ENCODE data around the gene MCTS1.
A peak's percentile ranks its signal among the peaks of the same experiment; 100 is the strongest.
"Not testable (repeated sequence)": the region's sequence is repeated elsewhere in the genome, so short reads cannot be mapped to it uniquely, and the experiment has no call there.

The MCTS1 gene

GRCh38 chrX:120603707-120604360, at the start of gene MCTS1:
Gene MCTS1 (plus strand): TSS chrX:120604101. CDS start chrX:120604237, 136 bp downstream.
- DNase-seq (ENCODE audit: low spot score) = peak; percentile 82

GRCh38 chrX:120556251-120556650, 47.6 kb upstream of the MCTS1 start:
- no peak for DNase-seq (ENCODE audit: low spot score)

- no peak for DNase-seq (ENCODE audit: low spot score)
Measured at GRCh38 chrX:120559804-120560203, 44.1 kb upstream of the MCTS1 start.

- peak; percentile 16 for DNase-seq (ENCODE audit: low spot score)
Measured at GRCh38 chrX:120560405-120560841, 43.5 kb upstream of the MCTS1 start.

GRCh38 chrX:120560842-120561633, 42.9 kb upstream of the MCTS1 start, which contains the start of gene CUL4B:
Gene CUL4B (minus strand): TSS chrX:120560962. CDS start chrX:120560638, 324 bp downstream.
- DNase-seq (ENCODE audit: low spot score) = peak; percentile 78

- no peak for DNase-seq (ENCODE audit: low spot score)
Measured at GRCh38 chrX:120561634-120562568, 42.0 kb upstream of the MCTS1 start.

GRCh38 chrX:120562569-120562926, 41.4 kb upstream of the MCTS1 start:
- no peak for DNase-seq (ENCODE audit: low spot score)

GRCh38 chrX:120564925-120565324, 39.0 kb upstream of the MCTS1 start:
- DNase-seq (ENCODE audit: low spot score) = no peak

- DNase-seq (ENCODE audit: low spot score) = no peak
Measured at GRCh38 chrX:120566817-120567216, 37.1 kb upstream of the MCTS1 start.

- no peak for DNase-seq (ENCODE audit: low spot score)
Measured at GRCh38 chrX:120568035-120568434, 35.9 kb upstream of the MCTS1 start.

- DNase-seq (ENCODE audit: low spot score) = no peak
Measured at GRCh38 chrX:120568609-120569008, 35.3 kb upstream of the MCTS1 start.

GRCh38 chrX:120570011-120570600, 33.8 kb upstream of the MCTS1 start:
- DNase-seq (ENCODE audit: low spot score) = no peak

GRCh38 chrX:120573806-120574205, 30.1 kb upstream of the MCTS1 start:
- DNase-seq (ENCODE audit: low spot score) = not testable (repeated sequence)

GRCh38 chrX:120575379-120576114, 28.4 kb upstream of the MCTS1 start:
- DNase-seq (ENCODE audit: low spot score) = no peak

GRCh38 chrX:120585702-120586101, 18.2 kb upstream of the MCTS1 start:
- no peak for DNase-seq (ENCODE audit: low spot score)

- DNase-seq (ENCODE audit: low spot score) = peak; percentile 19
Measured at GRCh38 chrX:120604361-120604782, 471 bp downstream of the MCTS1 start.

GRCh38 chrX:120612086-120612485, 8.2 kb downstream of the MCTS1 start:
- no peak for DNase-seq (ENCODE audit: low spot score)

GRCh38 chrX:120614816-120615215, 10.9 kb downstream of the MCTS1 start:
- no peak for DNase-seq (ENCODE audit: low spot score)

GRCh38 chrX:120617996-120618630, 14.2 kb downstream of the MCTS1 start:
- no peak for DNase-seq (ENCODE audit: low spot score)

GRCh38 chrX:120625371-120625770, 21.5 kb downstream of the MCTS1 start:
- DNase-seq (ENCODE audit: low spot score) = no peak
